Measurements from ENCODE around the gene ZNF385D. TPM values are rescaled to one million over a fixed set of nuclear protein-coding genes. Genes with fewer than 3 reads are reported as not detected.

The ZNF385D gene
- total RNA-seq, 1 donor from 2014 or later = 1.3 TPM

- no peak for DNase-seq (ENCODE audit: low read depth in 2 of 2)
Observed at GRCh38 chr3:21613372-21614070, 137.5 kb downstream of the ZNF385D start.

DNA sequence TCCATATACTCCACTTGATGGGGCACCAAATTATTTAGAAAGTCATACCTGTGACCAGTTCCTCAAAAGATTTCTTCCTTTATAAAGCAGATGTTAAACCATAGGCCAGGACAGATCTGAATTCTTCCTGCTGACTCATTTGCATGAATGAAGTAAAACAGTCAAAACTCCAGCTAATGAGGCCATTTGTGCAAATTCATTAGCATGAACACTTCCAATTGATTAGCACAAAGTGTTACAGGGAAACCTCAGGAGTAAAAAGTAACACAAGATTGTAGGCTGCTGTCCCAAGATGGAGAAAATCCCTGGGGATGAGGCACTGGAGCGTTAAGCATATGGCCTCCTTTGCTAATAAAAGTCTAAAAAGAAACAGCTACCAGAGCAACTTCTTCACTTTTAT is 149.8 kb downstream of the ZNF385D start:
- DNase-seq (ENCODE audit: low read depth in 2 of 2) = no peak

DNA sequence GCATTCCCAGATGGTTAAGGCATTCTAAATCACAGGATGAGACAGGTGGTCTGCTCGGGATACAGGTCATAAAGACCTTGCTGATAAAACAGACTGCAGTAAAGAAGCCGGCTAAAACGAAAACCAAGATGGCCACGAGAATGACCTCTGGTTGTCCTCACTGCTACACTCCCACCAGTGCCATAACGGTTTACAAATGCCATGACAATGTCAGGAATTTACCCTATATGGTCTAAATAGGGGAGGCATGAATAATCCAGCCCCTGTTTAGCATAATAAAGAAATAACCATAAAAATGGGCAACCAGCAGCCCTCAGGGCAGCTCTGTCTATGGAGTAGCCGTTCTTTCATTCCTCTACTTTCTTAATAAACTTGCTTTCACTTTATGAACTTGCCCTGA is 151.1 kb downstream of the ZNF385D start:
- no peak for DNase-seq (ENCODE audit: low read depth in 2 of 2)

DNA sequence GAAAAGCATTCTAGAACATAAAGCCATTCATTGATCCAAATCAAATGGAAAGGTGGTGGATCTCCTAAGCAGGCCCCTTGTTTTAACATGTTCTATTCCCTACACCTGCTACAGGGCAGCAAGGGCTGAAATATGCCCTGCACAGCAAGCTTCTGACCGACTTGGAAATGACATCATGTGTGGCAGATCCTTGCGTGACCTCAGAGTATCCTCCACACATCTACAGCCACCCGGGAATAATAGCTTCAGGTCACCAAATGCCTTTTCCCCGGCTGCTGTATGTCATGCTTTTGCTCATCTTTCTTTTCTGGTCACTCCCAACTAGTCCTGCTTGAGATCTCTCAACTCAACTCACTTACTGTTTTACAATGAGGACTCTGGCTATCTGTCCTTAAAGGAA is 158.2 kb downstream of the ZNF385D start:
- DNase-seq (ENCODE audit: low read depth in 2 of 2) = no peak

DNA sequence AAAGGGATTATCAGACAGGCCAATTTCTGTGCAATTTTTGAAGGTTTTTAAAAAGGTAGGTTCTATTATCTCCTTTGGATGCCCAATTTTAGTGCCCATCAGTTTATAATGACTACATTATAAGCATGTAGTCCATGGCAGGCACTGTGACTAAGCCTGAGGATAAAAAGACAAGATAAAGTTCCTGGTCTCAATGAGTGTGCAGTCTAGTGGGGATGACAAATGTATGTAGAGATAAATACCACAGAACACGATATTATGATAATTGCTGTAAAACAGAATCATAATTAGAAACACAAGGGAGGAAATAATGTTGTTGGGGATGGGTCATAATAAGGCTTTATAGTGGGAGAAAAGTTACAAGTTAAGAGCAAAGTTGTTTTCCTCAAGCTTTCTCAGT is 163.1 kb downstream of the ZNF385D start:
- no peak for DNase-seq (ENCODE audit: low read depth in 2 of 2)

DNA sequence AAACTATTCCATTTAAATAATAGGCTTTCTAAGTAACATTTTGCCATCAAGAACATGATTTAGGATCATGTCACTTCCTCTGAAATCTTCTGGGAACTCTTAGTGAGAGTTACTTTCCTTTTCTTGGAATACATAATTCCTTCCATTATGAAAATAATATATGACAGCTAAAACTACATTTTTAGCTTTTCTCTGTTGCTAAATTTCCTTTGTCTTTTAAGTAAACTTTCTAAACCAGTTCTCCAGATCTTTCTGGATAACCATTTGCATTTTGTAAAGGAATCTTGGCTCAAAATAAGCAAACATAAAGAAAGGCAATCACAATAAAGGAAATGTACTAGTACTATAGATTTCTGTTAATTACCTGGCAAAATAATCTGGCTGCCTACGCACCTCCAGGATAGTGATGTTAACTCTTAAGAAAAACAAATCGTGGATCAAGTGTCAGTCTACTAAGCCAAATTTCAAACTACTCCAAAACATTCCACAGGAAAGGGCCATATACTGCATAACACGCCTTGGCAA is 165.7 kb downstream of the ZNF385D start:
- DNase-seq (ENCODE audit: low read depth in 2 of 2) = no peak

DNA sequence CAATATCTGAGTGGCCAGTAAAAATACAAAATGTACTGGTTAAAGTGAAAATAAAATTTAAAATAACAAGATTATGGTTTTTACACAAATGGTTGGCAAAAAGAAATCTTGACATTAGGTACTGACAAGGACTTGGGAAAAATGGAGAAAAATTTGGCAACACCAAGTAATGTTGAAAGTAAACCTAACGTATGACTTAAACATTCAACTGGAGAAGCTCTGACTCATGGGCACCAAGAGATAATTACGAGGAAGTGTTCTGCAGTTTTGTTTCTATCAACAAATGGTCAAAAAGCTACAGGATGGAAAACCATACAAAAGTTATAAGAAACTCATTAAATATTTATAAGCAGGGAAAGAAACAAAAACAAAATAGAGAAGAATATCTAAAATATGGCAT is 177.7 kb downstream of the ZNF385D start:
- DNase-seq (ENCODE audit: low read depth in 2 of 2) = no peak

DNA sequence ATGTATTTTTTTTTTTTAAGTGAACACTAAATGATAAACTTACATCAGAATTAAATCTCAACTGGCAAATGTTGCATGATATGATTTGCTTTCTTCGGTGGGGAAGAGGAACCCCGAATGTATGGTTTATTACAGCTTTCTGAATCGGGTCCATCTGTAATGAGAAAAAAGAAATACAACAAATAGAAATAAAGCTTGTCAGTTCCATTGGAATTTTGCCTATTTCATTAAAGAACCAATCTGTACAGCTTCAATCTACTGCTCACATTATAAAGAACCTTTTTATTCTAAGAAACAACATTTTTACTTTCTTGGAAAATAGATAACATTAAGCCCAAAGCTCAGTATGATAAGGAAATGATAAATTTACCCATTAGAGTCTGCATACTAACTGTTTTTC is 186.5 kb downstream of the ZNF385D start:
- no peak for DNase-seq (ENCODE audit: low read depth in 2 of 2)

- no peak for DNase-seq (ENCODE audit: low read depth in 2 of 2)
Observed at GRCh38 chr3:21562243-21562642, 188.8 kb downstream of the ZNF385D start.

DNA sequence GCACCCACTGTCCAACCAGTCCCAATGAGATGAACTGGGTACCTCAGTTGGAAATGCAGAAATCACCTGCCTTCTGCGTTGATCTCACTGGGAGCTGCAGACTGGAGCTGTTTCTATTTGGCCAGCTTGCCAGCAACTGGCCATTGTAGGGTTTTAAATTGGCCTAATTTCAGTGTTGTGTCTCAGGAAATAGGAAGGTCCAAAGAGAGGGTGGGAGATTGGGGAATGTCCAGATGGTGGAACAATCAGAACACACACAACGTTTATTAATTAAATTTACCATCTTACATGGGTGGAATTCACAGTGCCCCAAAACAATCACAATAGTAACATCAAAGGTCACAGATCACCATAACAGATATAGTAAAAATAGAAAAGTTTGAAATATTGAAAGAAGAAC is 189.5 kb downstream of the ZNF385D start:
- DNase-seq (ENCODE audit: low read depth in 2 of 2) = no peak

DNA sequence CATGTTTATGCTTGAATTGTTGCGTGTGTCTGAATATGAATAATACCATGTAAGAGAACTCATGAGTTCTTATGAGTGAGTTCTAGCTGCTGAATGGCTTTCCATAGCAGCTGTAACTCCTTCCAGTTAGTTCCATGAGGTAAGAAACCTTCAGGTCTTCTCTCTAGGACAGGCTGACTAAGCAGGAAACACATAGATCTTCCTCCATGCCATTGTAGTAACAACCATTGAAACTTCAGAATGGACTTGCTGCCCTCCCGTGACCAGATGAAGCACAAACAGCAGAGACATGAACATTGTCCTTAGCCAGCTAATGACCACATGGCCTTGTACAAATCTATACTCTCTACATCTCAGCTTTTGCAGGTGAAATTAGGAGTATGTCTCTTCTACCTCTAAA is 200.0 kb downstream of the ZNF385D start:
- no peak for DNase-seq (ENCODE audit: low read depth in 2 of 2)

GRCh38 chr3:21544076-21544462 is 206.9 kb downstream of the ZNF385D start:
- DNase-seq (ENCODE audit: low read depth in 2 of 2) = no peak

DNA sequence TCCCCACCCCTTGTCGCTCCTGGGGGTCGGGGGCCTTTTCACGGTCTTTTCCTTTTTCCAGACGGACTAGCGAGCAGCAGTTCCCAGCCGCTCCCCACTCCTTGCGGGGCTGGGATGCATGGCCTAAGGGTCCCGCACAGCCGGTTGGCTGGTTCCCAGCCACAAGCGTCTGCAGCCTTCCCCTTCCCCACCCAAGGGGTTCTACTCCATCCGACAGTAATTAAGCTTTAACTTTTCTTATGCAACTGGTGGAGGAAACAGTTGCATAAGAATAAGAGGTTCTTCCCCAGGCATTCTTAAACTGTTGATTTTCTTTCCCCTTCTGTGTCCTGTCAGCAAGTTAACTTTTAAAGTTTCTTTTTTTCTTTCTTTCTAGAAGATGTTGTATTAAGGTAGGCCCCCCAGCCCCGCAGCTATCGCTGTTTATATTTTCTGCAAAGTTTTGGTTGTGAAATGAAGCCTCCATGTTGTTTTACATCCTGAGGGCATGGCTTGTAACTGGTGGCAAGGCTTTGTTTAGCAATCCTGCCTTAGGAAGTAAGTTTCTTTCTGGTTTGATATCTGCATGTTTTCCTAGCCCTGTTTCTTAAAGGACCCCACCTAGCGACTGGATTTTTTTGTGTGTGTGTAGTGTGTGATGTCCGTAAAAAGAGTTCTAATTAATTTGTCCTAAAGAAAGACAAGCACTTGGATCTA is 207.5 kb downstream of the ZNF385D start:
- no peak for DNase-seq (ENCODE audit: low read depth in 2 of 2)

- no peak for DNase-seq (ENCODE audit: low read depth in 2 of 2)
Observed at GRCh38 chr3:21542656-21543379, 208.2 kb downstream of the ZNF385D start.

- no peak for DNase-seq (ENCODE audit: low read depth in 2 of 2)
Observed at GRCh38 chr3:21540265-21540664, 210.7 kb downstream of the ZNF385D start.

- DNase-seq (ENCODE audit: low read depth in 2 of 2) = no peak
Observed at GRCh38 chr3:21534462-21534861, 216.5 kb downstream of the ZNF385D start.

- no peak for DNase-seq (ENCODE audit: low read depth in 2 of 2)
Observed at GRCh38 chr3:21533002-21533401, 218.0 kb downstream of the ZNF385D start.

- no peak for DNase-seq (ENCODE audit: low read depth in 2 of 2)
Observed at GRCh38 chr3:21531909-21532308, 219.1 kb downstream of the ZNF385D start.

DNA sequence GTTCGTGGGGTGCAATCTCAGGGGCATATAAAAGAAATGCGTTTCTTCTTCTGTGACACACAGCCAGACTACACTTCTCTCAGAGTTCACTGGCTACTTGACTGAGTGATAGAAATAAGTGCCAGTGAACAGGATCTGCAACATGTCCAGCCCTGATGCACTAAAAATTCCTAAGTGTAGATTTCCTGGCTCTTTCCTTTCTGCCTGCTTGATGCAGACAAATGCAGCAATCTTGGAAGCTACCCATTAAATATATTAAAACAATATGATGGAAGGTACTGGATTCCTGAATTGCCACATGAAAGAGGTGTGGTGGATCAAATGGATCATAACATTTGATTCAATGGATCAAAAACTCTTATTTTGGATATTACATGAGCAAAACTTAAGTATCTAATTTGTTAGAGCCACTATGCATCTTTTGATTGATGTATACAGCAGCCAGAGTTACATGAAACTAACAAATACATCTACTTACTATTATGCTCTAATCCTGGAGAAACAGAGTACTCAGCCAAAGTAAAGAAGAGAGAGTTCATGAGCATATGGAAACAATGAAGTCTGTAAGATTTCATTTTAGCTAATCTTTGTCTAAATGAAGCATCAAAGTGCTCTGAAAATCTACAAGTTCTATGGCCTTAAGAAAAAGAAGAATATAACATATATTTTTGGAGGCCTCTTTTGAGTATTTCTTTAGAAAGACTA is 222.6 kb downstream of the ZNF385D start:
- no peak for DNase-seq (ENCODE audit: low read depth in 2 of 2)

GRCh38 chr3:21526461-21526860 is 224.5 kb downstream of the ZNF385D start:
- no peak for DNase-seq (ENCODE audit: low read depth in 2 of 2)

DNA sequence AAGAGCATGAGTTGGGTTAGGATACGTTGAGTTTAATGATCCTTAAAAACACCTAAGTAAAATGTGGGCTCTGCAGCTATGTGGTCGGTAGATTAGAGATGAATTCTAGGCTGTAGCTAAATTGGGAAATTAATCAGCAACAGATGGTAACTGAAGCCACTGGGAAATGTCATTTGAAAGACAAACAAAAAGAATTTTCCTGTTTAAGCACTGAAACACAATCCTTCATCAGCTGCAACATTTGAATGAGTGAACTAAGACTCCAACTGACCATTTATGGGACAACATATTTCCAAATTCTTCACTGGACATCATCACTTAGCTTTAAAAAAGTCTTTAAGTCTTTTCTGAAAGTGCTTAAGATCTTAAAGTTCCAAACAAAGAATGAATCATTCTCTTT is 226.9 kb downstream of the ZNF385D start:
- DNase-seq (ENCODE audit: low read depth in 2 of 2) = no peak

All from dermis microvascular lymphatic vessel endothelial cell (primary cell).